Transverse colon (tissue), 4 donors: ENCODE data around the gene CCDC154. TPM values are rescaled to one million over a fixed set of nuclear protein-coding genes. Genes with fewer than 3 reads are reported as not detected.

Source experiments
- DNase-seq: peaks from one replicate; pipeline ENCODE4 v3.0.0-alpha.2; 2019
- H3K27ac ChIP-seq, 4 donors: fragments of 200-600 bp; sonication (generic); 2 replicates each; pipeline ENCODE4 v1.5.1; 2016 to 2018; ENCODE audit warnings: inconsistent platforms in 4 of 4
- H3K27me3 ChIP-seq: fragments of 200-600 bp; sonication (generic); 2 replicates; pipeline ENCODE4 v1.5.1; 2017; ENCODE audit warnings: inconsistent platforms
- H3K36me3 ChIP-seq, 4 donors: fragments of 200-600 bp; sonication (generic); 2 replicates each; pipeline ENCODE4 v1.5.1; 2017 to 2019; ENCODE audit warnings: inconsistent platforms in 4 of 4
- H3K4me1 ChIP-seq, 4 donors: fragments of 200-600 bp; sonication (generic); 2 replicates each; pipeline ENCODE4 v1.5.1; 2017 to 2020; ENCODE audit warnings: inconsistent platforms in 4 of 4
- H3K4me3 ChIP-seq, 4 donors: fragments of 200-600 bp; sonication (generic); 1 replicate in 1 of 4; 2 replicates in 3 of 4; pipeline versions ENCODE4 v1.5.1 to v1.6.1; 2017 to 2019; ENCODE audit warnings: inconsistent platforms in 4 of 4
- H3K9me3 ChIP-seq, 2 donors: fragments of 200-600 bp; sonication (generic); 2 replicates each; pipeline ENCODE4 v1.5.1; 2017 to 2019; ENCODE audit warnings: inconsistent platforms in 2 of 2
- EP300 ChIP-seq: sonication (generic); formaldehyde crosslinking; IDR thresholded peaks from one replicate; pipeline ENCODE4 v1.6.1; 2017; ENCODE audit warnings: antibody characterized with exemption, low read depth
- POLR2A ChIP-seq: fragments of 450-650 bp; IDR thresholded peaks from one replicate; pipeline ENCODE4 v1.6.1; 2016; ENCODE audit warnings: antibody characterized with exemption, mild to moderate bottlenecking, moderate library complexity
- POLR2AphosphoS5 ChIP-seq, 3 donors: sonication (generic); formaldehyde crosslinking; IDR thresholded peaks; one replicate each; pipeline ENCODE4 v1.6.1; 2016; ENCODE audit warnings: antibody characterized with exemption in 3 of 3
- WGBS, 2 donors: methylation state at CpG; one replicate each; pipeline ENCODE4 v1.1.5; 2018; ENCODE audit warnings: low coverage in 1 of 2; 5-methylcytosine and 5-hydroxymethylcytosine counted together
- in situ Hi-C, 4 donors: fragments of 200-750 bp; cut with MboI; loops; one replicate each; pipeline versions ENCODE4 v1.15.0 to v1.15.1; 2017; ENCODE audit warnings: low sequenced_read_pairs in 3 of 4, low pct_ligation_motif_present in 1 of 4, low pct_unique_long_range_greater_than_20kb in 1 of 4
- intact Hi-C: fragments of 100-400 bp; cut with DNase I; formaldehyde crosslinking; loops from one replicate; pipeline ENCODE4 v1.15.1; 2023; ENCODE audit warnings: low total_unique reads
- total RNA-seq, 4 donors: library from RNA; depleted of rRNA; stranded (reverse); fragments of >200 nt; gene quantifications; one replicate each; pipeline ENCODE4 v1.1.0, GENCODE V29; 2016
- TF ChIP-seq, protein P1 (sequence below), 5 experiments: fragments of 200-600 bp in 3 of 5; fragments of 450-650 bp in 2 of 5; sonication (generic) in 3 of 5; IDR thresholded peaks; 1 replicate in 2 of 5; 2 replicates in 3 of 5; pipeline ENCODE4 v1.5.1; 2016 to 2017; ENCODE audit warnings: antibody characterized with exemption in 5 of 5, inconsistent platforms in 3 of 5, mild to moderate bottlenecking in 2 of 5, moderate library complexity in 1 of 5

CCDC154 gene
- total RNA-seq, 4 donors from 2014 or later = 0.16 to 0.41 TPM; not detected in 2

GRCh38 chr16:1492082-1492922 lies 47.9 kb upstream of the CCDC154 start:
- peak overlapping the region; percentile 85 to 92 (median 88) for H3K27ac ChIP-seq
- WGBS, 2 donors = 85 to 89% methylated on average over 15 to 23 of the region's 23 CpGs
- H3K36me3 ChIP-seq = no peaks in the 10 kb centered on the region
- DNase-seq = no peak
- TF ChIP-seq, protein P1, sequence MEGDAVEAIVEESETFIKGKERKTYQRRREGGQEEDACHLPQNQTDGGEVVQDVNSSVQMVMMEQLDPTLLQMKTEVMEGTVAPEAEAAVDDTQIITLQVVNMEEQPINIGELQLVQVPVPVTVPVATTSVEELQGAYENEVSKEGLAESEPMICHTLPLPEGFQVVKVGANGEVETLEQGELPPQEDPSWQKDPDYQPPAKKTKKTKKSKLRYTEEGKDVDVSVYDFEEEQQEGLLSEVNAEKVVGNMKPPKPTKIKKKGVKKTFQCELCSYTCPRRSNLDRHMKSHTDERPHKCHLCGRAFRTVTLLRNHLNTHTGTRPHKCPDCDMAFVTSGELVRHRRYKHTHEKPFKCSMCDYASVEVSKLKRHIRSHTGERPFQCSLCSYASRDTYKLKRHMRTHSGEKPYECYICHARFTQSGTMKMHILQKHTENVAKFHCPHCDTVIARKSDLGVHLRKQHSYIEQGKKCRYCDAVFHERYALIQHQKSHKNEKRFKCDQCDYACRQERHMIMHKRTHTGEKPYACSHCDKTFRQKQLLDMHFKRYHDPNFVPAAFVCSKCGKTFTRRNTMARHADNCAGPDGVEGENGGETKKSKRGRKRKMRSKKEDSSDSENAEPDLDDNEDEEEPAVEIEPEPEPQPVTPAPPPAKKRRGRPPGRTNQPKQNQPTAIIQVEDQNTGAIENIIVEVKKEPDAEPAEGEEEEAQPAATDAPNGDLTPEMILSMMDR (IDR thresholded peaks at IDR 0.05) = peak in 1 of 5 experiments; percentile 33
- TF ChIP-seq POLR2AphosphoS5 (IDR thresholded peaks at IDR 0.05) (no peak), POLR2A (no peak)
- in situ Hi-C loops (no loop called here), intact Hi-C loops (no loop called here)
- peak overlapping the region; percentile 35 to 84 (median 71) for H3K4me3 ChIP-seq
- H3K9me3 ChIP-seq = no peaks in the 10 kb centered on the region
- H3K27me3 ChIP-seq = no peaks in the 10 kb centered on the region
- peaks cover 5 to 21% (median 19%) of the 10 kb centered on the region in 4 donors for H3K4me1 ChIP-seq

DNA sequence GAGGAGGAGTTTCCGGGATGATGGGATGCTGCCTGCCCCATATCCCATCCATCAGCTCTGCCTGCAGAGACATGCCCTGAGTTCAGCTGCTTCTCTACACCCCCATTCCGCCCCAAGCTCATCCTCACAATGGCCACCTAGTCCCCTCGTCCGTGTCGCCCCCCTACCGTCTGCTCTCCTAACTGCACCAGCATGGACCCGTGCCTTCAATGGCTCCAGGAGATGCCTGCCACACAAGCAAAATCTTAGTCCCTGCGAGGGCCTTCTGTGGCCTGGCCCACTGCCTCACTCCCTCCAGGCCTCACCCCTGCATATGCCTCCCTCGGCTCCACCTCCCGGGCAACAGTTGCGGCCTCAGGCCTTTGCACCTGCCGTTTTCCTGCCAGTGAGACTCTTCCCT lies 47.0 kb upstream of the CCDC154 start:
- Histone ChIP-seq H3K36me3 (no peaks in the 10 kb centered on the region), H3K27ac (no peak overlapping the region), H3K27me3 (no peaks in the 10 kb centered on the region), H3K4me3 (no peak overlapping the region), H3K9me3 (no peaks in the 10 kb centered on the region), H3K4me1 (peaks cover 5 to 21% (median 19%) of the 10 kb centered on the region in 4 donors)
- no peak for DNase-seq
- 93% methylated on average over 12 of the region's 12 CpGs; no CpG with 5 or more reads in 1 of the 2 donors for WGBS, 2 donors
- in situ Hi-C loops = no loop called here
- intact Hi-C loops = no loop called here
- TF ChIP-seq EP300 = no peak
- TF ChIP-seq, protein P1 (IDR thresholded peaks at IDR 0.05) = no peak
- no peak for TF ChIP-seq POLR2AphosphoS5 (IDR thresholded peaks at IDR 0.05)

- H3K36me3 ChIP-seq = no peaks in the 10 kb centered on the region
- in situ Hi-C loops = no loop called here
- 90 to 94% methylated on average over 2 to 12 of the region's 12 CpGs for WGBS, 2 donors
- no peak overlapping the region for H3K27ac ChIP-seq
- no peak overlapping the region for H3K4me3 ChIP-seq
- no peaks in the 10 kb centered on the region for H3K9me3 ChIP-seq
- DNase-seq = no peak
- intact Hi-C loops = no loop called here
- peaks cover 5 to 12% (median 10%) of the 10 kb centered on the region in 4 donors for H3K4me1 ChIP-seq
- no peak for TF ChIP-seq POLR2AphosphoS5 (IDR thresholded peaks at IDR 0.05)
- TF ChIP-seq POLR2A = no peak
- no peak for TF ChIP-seq EP300
- TF ChIP-seq, protein P1 (IDR thresholded peaks at IDR 0.05) = no peak
- H3K27me3 ChIP-seq = peaks cover 8% of the 10 kb centered on the region
These were observed 44.7 kb upstream of the CCDC154 start for GRCh38 chr16:1489077-1489476.

GRCh38 chr16:1488619-1489018 lies 44.3 kb upstream of the CCDC154 start, which contains the start of gene PTX4:
TSS of gene PTX4 (minus strand) at chr16:1488944. CDS start at chr16:1488909, 35 bp downstream.
- H3K36me3 ChIP-seq = no peaks in the 10 kb centered on the region
- intact Hi-C loops = no loop called here
- no peaks in the 10 kb centered on the region for H3K9me3 ChIP-seq
- no peak within 1 kb of the TSS for H3K27ac ChIP-seq
- WGBS, 2 donors = 80 to 82% methylated on average over 2 to 19 of the region's 19 CpGs
- DNase-seq = no peak
- no peak for TF ChIP-seq POLR2AphosphoS5 (IDR thresholded peaks at IDR 0.05)
- no peak for TF ChIP-seq POLR2A
- TF ChIP-seq, protein P1 (IDR thresholded peaks at IDR 0.05) = no peak
- TF ChIP-seq EP300 = no peak
- peaks cover 5 to 8% (median 7%) of the 10 kb centered on the region in 4 donors for H3K4me1 ChIP-seq
- in situ Hi-C loops = no loop called here
- H3K27me3 ChIP-seq = peaks cover 12% of the 10 kb centered on the region
- H3K4me3 ChIP-seq = no peak within 1 kb of the TSS
